Endothelial cell of umbilical vein (primary cell): ENCODE results near the gene NAGLU. TPM values are rescaled to one million over a fixed set of nuclear protein-coding genes. Genes with fewer than 3 reads are reported as not detected.

Experiments used
- BruUV-seq: library from RNA; stranded (reverse); fragments of 400-500 nt; replicated peaks from 2 replicates; lab custom pipeline; 2021; lab: Mats Ljungman, UMichigan
- CTCF ChIA-PET: fragments of 300-600, 350-600 bp; sonication (Branson Sonifier 250); formaldehyde crosslinking; loops from one replicate; lab custom pipeline; 2021; ENCODE audit warnings: antibody characterized with exemption, inconsistent platforms; lab: Charles Lee
- POLR2A ChIA-PET: fragments of 300-600, 350-600 bp; sonication (Branson Sonifier 250); formaldehyde crosslinking; loops from one replicate; lab custom pipeline; 2021; ENCODE audit warnings: antibody characterized with exemption, inconsistent platforms; lab: Charles Lee
- DNase-seq: peaks from one replicate; pipeline ENCODE4 v3.0.0-alpha.2; 2011; ENCODE audit warnings: low read depth, low spot score
- FAIRE-seq: peaks from 2 replicates; lab custom pipeline; 2011; peaks lifted over from hg19 to GRCh38; lab: Jason Lieb, UNC
- H2AFZ ChIP-seq: 2 replicates; pipeline ENCODE4 v1.6.0; 2012; ENCODE audit warnings: low read depth, low read length, control low read depth, inconsistent platforms
- H3K27ac ChIP-seq: 2 replicates; pipeline ENCODE4 v1.5.1; 2011; ENCODE audit warnings: low read depth, mild to moderate bottlenecking, control low read depth, low read length, moderate library complexity; ENCODE audit not compliant: insufficient read depth
- H3K27me3 ChIP-seq, 2 experiments: 2 replicates each; pipeline versions ENCODE4 v1.6.0 to v1.6.1; 2011; ENCODE audit warnings: low read length in 2 of 2, mixed read lengths in 1 of 2; ENCODE audit not compliant: control insufficient read depth in 2 of 2, insufficient read depth in 2 of 2
- H3K36me3 ChIP-seq, 2 experiments: 2 replicates in 1 of 2; 3 replicates in 1 of 2; pipeline ENCODE4 v1.5.1; 2011; ENCODE audit warnings: low read length in 2 of 2, mild to moderate bottlenecking in 1 of 2, moderate library complexity in 1 of 2; ENCODE audit not compliant: control insufficient read depth in 2 of 2, insufficient read depth in 2 of 2; ENCODE audit errors: extremely low read depth in 1 of 2
- H3K4me1 ChIP-seq: 3 replicates; pipeline ENCODE4 v1.5.1; 2011; ENCODE audit warnings: mild to moderate bottlenecking, low read length; ENCODE audit not compliant: control insufficient read depth, insufficient read depth; ENCODE audit errors: extremely low read depth
- H3K4me2 ChIP-seq: 2 replicates; pipeline ENCODE4 v1.6.1; 2011; ENCODE audit warnings: low read length, control low read depth, mixed read lengths; ENCODE audit not compliant: insufficient read depth
- H3K4me3 ChIP-seq, 3 experiments: fragments of 200-600 bp in 1 of 3; sonication (generic), shearing (Covaris generic) in 1 of 3; replicated peaks in 1 of 3; 2 replicates each; pipeline ENCODE4 v1.5.1; 2011 to 2016; ENCODE audit warnings: control low read depth in 3 of 3, low read length in 3 of 3, mild to moderate bottlenecking in 2 of 3, inconsistent platforms in 1 of 3, low read depth in 1 of 3, moderate library complexity in 1 of 3; ENCODE audit not compliant: insufficient read depth in 1 of 3
- H3K79me2 ChIP-seq: 2 replicates; pipeline ENCODE4 v1.6.0; 2012; ENCODE audit warnings: low read length, inconsistent platforms; ENCODE audit not compliant: control insufficient read depth, insufficient read depth
- H3K9ac ChIP-seq: replicated peaks from 2 replicates; pipeline ENCODE3; 2011; ENCODE audit warnings: low read length, control low read depth; ENCODE audit not compliant: insufficient read depth; ENCODE audit errors: extremely low read depth
- H3K9me1 ChIP-seq: replicated peaks from 3 replicates; pipeline ENCODE4 v1.6.0; 2011; ENCODE audit warnings: mild to moderate bottlenecking, low read length; ENCODE audit not compliant: control insufficient read depth, insufficient read depth; ENCODE audit errors: extremely low read depth
- H3K9me3 ChIP-seq: replicated peaks from 2 replicates; pipeline ENCODE4 v1.5.1; 2012; ENCODE audit warnings: low read length, inconsistent platforms; ENCODE audit not compliant: control insufficient read depth, insufficient read depth
- H4K20me1 ChIP-seq: replicated peaks from 2 replicates; pipeline ENCODE3; 2011; ENCODE audit warnings: mild to moderate bottlenecking, low read length; ENCODE audit not compliant: control insufficient read depth, insufficient read depth; ENCODE audit errors: extremely low read depth
- CTCF ChIP-seq, 2 donors: IDR thresholded peaks; 1 replicate in 1 of 2; 2 replicates in 1 of 2; pipeline ENCODE4 v1.5.1; 2011; ENCODE audit warnings: low read length in 2 of 2, mild to moderate bottlenecking in 2 of 2, moderate library complexity in 2 of 2, control low read depth in 1 of 2, inconsistent platforms in 1 of 2, low read depth in 1 of 2; ENCODE audit not compliant: insufficient read depth in 1 of 2; ENCODE audit errors: extremely low read depth in 1 of 2
- EZH2 ChIP-seq: IDR thresholded peaks from 2 replicates; pipeline ENCODE4 v1.6.1; 2012; ENCODE audit warnings: borderline replicate concordance, low read depth, mild to moderate bottlenecking, moderate library complexity, low read length, inconsistent platforms; ENCODE audit not compliant: severe bottlenecking
- FOS ChIP-seq: IDR thresholded peaks from 2 replicates; pipeline ENCODE4 v1.6.1; 2011; ENCODE audit warnings: mild to moderate bottlenecking, low read length, moderate library complexity, borderline replicate concordance; ENCODE audit not compliant: insufficient read depth
- GATA2 ChIP-seq: IDR thresholded peaks from 2 replicates; pipeline ENCODE4 v1.7.0; 2011; ENCODE audit warnings: low read depth, mild to moderate bottlenecking, moderate library complexity, mixed read lengths, low read length; ENCODE audit not compliant: insufficient read length, insufficient read depth
- JUN ChIP-seq: IDR thresholded peaks from 2 replicates; pipeline ENCODE4 v1.6.1; 2011; ENCODE audit warnings: borderline replicate concordance, low read depth; ENCODE audit not compliant: insufficient read length, insufficient read depth
- MAX ChIP-seq: IDR thresholded peaks from 2 replicates; pipeline ENCODE4 v1.6.1; 2011; ENCODE audit not compliant: insufficient read depth, insufficient read length
- MYC ChIP-seq: IDR thresholded peaks from one replicate; pipeline ENCODE4 v1.6.1; 2011; ENCODE audit warnings: mild to moderate bottlenecking, low read depth, low read length
- POLR2A ChIP-seq: IDR thresholded peaks from 2 replicates; pipeline ENCODE4 v1.6.1; 2012; ENCODE audit warnings: low read depth, mild to moderate bottlenecking, control low read depth, low read length
- POLR2AphosphoS5 ChIP-seq: IDR thresholded peaks from 2 replicates; pipeline ENCODE4 v1.6.1; 2012; ENCODE audit warnings: low read depth, mild to moderate bottlenecking, control low read depth, low read length, moderate library complexity; ENCODE audit not compliant: insufficient read depth
- dilution Hi-C: fragments of 300-500 bp; cut with MboI; formaldehyde crosslinking; loops from one replicate; pipeline ENCODE4 v1.15.0; 2019; ENCODE audit warnings: low sequenced_read_pairs; ENCODE audit not compliant: extremely low pct_ligation_motif_present
- intact Hi-C: fragments of 100-400 bp; cut with micrococcal nuclease; formaldehyde crosslinking; loops from one replicate; pipeline ENCODE4 v1.10.0; 2022
- polyA plus RNA-seq, 4 experiments: library from polyadenylated mRNA; depleted of rRNA in 3 of 4; stranded (reverse) in 3 of 4; unstranded in 1 of 4; fragments of >200 nt; gene quantifications; 2 replicates each; pipeline versions ENCODE4 v1.2.1 to v1.2.3, GENCODE V29; 2011 to 2012; ENCODE audit warnings: missing spikeins in 1 of 4
- total RNA-seq: library from RNA; stranded (reverse); gene quantifications from 2 replicates; pipeline ENCODE4 v1.2.3, GENCODE V29; 2021

Gene NAGLU
- total and polyA plus RNA-seq, 2 donors (not counting 3 experiments of a cell fraction or from before 2014, with no cell fraction given) = 50.2 to 54.2 TPM

- ChIA-PET CTCF (interaction anchor here (0.8 to 3.6 kb wide), 11 partner anchors 12 to 313 kb away, joined by 3 to 12 read pairs (median 3); partner anchors contain the start of genes KCNH4 and STAT3), POLR2A (interaction anchor here (0.7 kb wide), 1 partner anchor 48 kb away, joined by 7 read pairs; no protein-coding TSS in a partner anchor)
- FAIRE-seq (no peak), DNase-seq (no peak)
- Histone ChIP-seq H3K4me2 (no peak overlapping the region), H3K9me3 (no peaks in the 10 kb centered on the region), H3K27ac (no peak overlapping the region), H3K36me3 (peaks cover 6 to 8% of the 10 kb centered on the region in 2 experiments), H4K20me1 (no peaks in the 10 kb centered on the region), H3K9me1 (no peaks in the 10 kb centered on the region), H2AFZ (peak overlapping the region; percentile 7), H3K4me3 (no peak overlapping the region), H3K9ac (no peak overlapping the region), H3K79me2 (no peaks in the 10 kb centered on the region), H3K4me1 (peaks cover 4% of the 10 kb centered on the region), H3K27me3 (no peaks in the 10 kb centered on the region)
- no TSS peak for BruUV-seq
- dilution Hi-C loops (no loop called here), intact Hi-C loops (no loop called here)
- TF ChIP-seq JUN (no peak), CTCF (IDR thresholded peaks at IDR 0.05; ENCODE audit: extremely low read depth in 1 of 2, insufficient read depth in 1 of 2, low read depth in 1 of 2, low read length in 2 of 2) (no peak), MAX (no peak), POLR2AphosphoS5 (no peak), EZH2 (no peak), GATA2 (no peak), POLR2A (no peak), FOS (no peak), MYC (no peak)
Measured at GRCh38 chr17:42494673-42495072, 41.4 kb upstream of the NAGLU start.
